ENCODE data around the gene CD44.
"Not testable (repeated sequence)": the region's sequence is repeated elsewhere in the genome, so short reads cannot be mapped to it uniquely, and the experiment has no call there.

Gene CD44

DNA sequence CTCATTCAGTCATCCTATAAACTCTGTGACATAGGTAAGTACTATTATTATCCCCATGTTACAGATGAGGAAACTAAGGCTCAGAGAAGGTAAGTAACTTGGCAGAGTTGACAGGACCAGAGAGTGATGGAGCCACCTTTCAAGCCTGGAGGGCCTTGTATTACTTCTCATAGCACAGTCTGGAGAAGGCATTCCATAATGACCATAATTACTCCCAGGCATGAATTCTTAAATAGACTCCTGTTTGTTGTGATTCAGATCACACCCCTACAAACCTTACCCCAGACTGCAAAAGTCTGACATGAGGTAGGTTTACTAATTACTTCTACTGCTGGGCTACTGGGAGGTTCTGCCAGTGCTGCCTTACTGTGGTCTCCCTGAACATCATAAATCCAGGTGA lies 77.0 kb downstream of the CD44 start:
- DNase-seq = no peak

DNA sequence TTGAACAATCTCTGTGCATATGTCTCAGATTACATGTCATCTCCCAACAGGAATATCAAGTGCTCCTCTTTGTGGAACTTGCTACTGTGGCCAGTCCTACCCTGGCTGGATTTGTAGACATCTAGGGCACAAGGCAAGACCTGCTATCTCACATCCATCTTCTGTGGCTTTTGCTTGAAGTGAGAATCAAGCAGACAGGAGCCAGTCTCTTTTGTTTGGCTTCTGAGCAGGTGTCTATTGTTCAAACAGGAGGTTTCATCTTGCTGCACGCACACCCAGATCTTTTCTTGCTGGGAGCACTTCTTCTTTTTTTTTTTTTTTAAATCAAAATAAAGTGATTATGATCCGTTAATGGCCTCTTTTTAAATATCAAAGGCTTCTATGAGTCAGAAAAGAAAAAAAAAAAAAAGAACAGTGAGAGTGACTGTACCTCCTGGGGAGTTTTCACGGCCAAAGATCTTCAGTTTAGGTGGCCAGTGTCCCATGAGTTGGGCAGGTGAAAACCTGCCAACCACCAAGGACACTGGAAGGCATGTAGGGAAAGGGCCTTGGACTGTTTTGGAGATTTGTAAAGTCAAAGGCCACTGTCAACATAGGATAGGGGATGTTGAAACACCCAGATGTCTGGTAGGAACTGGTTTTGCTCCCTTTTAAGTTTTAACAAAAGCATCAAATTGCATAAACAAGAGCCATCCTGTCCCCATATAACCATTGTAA lies 78.1 kb downstream of the CD44 start:
- no peak for DNase-seq

DNA sequence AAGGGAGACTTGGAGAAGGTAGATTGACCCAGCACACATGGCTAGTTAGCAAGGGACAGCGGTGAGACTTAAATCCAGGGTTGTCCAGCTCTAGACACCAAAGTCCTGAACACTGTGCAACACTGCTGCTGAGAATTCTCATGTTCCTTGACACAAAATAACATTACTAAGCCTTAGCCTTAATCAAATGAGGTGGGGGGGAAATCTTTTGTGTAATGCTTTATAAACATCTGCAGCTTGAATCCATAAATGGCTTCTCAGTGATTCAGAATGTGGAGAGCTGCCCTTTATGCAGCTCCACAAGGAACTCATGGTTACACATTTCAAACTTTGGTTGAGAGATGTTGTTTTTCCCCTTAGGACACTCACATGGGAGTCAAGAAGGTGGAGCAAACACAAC lies 80.0 kb downstream of the CD44 start:
- no peak for DNase-seq

DNA sequence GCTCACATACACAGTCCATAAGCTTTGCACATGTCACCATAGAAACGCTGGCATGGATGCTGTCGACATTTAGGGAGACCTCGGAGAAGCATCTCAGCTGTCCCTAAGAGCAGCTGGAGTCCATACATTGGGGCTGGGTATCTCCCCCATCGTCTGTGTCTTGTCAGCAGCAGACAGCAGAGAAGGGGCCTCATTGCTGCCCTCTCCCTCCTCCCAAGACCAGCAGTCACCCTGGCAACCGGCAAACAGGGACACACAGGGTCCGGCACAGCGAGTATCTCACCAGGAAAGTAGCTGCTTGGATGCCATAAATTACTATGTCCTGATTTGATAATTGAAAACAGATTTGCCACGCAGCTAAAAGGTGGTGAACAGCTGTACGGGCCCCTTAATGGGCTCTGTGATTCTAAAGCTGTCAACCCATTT lies 84.4 kb downstream of the CD44 start:
- no peak for DNase-seq

DNA sequence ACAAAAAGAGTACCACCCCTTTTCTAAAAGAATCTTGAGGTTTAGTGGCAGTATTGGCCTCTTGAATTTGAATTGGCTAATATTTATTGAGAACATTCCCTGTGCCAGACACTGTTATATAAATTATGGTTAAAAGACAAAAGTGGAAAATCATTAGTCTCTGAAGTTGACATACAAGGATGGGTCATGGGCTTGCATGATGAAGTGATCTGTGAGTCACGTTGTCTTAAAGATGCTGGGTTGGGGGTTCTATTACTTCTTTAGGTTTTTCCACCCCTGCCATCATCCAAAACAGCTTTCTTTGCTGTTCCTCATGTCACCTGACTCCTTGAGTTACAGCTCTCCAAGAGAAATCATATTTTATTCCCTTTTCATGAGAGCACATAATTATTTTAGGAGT lies 85.0 kb downstream of the CD44 start:
- no peak for DNase-seq

DNA sequence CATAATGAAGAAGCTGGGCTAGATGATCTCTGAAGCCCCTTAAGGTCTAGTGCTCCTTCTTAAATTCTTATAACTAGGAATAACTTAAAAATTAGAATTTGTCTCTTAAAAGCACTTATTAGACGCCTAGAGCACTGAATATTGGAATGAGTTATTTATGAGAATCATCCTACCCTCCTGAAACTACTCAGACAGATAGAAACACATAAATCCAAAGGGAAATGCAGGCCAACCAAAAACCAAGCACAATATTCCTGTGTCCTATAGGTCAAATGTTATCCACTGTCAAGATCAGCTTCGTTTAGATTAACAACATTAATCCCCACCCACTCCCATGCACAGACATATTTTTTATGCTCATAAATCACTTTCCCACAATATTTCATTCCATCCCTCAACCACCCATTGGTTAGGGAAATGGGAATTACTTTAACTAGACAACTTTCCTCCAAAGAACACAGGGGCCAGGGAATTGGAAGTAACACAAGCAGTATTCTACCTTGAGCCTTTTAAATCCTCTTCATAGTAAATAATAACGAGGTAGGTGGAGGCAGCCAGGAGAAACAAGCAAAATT lies 87.1 kb downstream of the CD44 start:
- DNase-seq = no peak

DNA sequence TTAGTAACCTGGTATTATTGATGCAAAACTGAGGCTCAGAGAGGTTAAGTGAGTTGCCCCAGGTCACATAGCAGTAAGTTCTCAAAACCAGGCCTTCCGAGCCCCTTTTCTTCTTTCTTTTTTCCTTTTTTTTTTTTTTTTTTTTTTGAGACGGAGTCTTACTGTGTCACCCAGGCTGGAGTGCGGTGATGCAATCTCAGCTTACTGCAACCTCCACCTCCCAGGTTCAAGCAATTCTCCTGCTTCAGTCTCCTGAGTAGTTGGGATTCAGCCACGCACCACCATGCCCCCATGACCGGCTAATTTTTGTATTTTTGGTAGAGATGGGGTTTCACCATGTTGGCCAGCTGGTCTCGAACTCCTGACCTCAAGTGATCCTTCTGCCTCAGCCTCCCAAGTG lies 87.8 kb downstream of the CD44 start:
- DNase-seq = not testable (repeated sequence)

DNA sequence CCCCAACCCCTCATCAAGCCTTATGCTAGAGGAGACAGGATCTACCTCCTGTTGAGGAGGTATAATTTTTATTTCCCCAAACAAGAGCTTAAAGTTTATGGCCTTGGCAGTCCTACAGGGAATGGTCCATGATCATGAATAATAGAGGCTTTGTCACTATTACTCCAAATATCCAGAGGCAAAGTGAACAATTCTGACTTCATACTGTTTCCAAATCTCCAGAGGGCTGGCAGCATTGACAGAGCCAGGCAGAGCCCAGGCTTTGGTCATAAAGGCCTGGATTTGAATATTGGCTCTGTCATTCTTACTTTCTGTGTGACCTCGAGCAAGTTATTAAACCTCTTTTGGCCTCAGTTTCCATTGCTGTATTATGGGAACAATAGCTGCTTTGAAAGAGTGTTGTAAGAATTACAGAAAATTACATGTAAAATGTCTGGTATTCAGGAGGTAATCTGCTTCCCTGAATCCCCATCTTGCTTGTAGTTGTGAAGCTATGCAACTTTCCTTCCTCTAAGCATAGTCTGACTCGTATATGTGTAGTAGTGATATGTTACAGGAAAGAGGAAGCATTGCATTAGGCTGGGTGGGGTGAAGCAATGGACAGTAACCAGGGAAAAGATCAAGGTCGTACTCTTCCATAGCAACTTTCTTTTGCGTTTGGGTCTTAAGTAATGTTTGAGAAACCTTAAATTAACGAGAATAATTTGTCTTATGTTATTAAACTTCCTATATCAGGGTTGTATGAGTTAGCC lies 88.8 kb downstream of the CD44 start:
- peak in 1 of 14 donors; percentile 21 for DNase-seq

DNA sequence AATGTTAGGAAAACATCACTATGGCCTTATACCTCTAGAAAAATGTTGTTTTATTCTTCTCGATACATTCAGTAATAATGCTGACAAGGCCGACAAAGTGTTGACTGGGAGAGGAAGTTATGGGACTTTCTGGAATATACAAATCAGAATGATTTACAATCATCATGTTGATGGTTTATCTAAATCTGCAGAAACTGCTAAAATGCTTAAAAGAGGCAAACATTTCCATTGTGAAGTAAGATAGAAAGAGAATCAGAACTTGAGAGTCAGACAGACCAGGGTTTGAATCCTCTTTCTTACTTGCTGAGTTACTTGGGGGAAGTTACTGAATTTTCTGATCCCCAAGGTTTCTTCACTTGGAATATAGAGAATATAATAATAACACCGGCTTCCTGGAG lies 89.4 kb downstream of the CD44 start:
- DNase-seq = no peak

DNA sequence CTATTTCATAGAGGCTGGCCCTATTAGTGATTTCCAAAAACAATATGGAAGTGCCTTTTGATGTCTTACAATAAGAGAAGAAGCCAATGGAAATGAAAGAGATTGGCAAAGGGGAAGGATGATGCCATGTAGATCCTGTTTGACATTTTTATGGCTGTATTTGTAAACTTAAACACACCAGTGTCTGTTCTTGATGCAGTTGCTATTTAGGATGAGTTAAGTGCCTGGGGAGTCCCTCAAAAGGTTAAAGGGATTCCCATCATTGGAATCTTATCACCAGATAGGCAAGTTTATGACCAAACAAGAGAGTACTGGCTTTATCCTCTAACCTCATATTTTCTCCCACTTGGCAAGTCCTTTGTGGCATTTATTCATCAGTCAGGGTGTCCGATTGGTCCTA lies 91.4 kb downstream of the CD44 start:
- no peak for DNase-seq

DNA sequence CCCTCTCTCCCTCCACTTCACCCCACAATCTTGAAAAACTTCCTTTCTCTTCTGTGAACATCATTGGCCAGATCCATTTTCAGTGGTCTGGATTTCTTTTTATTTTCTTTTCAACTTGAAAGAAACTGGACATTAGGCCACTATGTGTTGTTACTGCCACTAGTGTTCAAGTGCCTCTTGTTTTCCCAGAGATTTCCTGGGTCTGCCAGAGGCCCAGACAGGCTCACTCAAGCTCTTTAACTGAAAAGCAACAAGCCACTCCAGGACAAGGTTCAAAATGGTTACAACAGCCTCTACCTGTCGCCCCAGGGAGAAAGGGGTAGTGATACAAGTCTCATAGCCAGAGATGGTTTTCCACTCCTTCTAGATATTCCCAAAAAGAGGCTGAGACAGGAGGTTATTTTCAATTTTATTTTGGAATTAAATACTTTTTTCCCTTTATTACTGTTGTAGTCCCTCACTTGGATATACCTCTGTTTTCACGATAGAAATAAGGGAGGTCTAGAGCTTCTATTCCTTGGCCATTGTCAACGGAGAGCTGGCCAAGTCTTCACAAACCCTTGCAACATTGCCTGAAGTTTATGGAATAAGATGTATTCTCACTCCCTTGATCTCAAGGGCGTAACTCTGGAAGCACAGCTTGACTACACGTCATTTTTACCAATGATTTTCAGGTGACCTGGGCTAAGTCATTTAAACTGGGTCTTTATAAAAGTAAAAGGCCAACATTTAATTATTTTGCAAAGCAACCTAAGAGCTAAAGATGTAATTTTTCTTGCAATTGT lies 92.3 kb downstream of the CD44 start:
- no peak for DNase-seq

DNA sequence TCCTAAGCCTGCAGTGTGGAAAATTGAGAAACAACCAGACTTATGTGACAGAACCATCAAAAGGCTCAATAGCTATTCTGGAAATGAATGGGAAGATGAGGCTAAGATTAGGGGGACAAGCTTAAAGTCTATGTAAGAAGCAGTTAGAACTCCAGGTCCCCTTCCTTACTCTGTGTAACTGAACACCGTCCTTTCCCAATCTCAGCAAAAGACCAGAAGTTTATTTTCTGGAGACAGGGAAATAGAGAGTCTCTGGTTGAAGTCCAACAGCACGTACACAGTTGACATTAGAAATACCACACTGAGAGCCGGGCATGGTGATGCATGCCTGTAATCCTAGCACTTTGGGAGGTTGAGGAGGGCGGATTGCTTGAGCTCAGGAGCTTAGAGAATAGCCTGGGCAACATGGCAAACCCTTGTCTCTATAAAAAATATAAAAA lies 93.9 kb downstream of the CD44 start:
- no peak for DNase-seq

DNA sequence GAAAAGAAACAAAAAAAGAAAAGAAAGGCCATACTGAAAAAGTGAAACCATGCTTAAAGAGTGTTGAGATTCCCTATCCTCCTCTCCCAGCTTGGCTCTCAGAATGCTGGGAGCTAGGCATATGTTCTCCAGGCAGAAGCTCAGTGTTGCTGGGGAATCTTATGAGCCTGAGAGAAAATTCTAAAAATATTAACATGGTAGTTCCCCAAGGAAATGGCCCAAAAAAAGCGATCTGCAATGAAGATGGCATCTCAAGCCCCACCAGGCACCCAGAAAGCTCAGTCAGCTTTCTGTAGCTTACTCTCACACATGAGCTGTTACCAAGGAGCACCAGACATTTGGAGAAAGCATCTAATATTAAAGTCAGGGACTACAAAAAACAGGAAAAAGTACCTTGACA lies 94.5 kb downstream of the CD44 start:
- no peak for DNase-seq

DNA sequence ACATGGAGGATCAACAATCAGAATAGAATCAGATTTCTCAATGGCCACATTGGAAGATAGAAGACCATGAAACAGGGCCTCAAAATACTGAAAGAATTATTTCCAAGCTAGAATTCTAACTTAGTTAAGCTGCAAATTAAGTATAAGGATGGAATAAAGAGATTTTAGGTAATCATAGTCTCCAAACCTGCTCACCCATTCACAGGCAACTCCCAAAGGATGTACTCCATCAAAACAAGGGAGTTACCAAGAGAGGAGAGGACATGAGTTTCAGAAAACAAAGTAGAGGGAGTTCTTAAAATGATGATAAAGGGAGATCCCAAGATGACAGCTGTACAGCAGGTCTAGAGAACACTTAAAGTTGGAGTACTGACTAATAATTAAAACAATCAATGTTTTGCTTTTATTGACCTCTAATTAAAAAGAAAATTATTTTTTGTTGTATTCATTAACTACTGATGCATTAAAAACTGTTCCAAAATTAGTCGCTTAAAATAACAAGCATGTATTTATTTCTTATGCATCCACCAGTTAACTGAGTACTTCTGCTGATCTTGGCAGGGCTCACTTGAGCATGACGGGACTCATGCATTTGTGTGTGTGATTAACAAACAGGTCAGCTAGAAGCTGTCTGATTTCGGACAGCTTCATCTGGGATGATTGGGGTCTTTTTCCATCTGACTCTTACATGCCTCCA lies 95.6 kb downstream of the CD44 start:
- no peak for DNase-seq

DNA sequence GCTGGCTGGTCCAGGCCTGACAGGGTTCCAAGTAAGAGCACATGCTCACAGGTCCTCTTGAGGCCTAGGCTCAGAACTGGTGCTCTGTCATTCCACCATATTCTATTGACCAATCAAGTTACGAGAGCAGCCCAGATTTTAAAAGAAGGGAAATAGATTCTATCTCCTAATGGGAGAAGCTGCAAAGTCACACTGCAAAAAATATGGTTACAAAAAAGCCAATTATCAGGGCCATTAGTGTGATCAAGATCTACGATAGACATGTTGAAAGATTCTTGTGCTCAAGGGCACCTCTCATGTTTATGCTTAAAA lies 96.1 kb downstream of the CD44 start:
- DNase-seq = no peak

DNA sequence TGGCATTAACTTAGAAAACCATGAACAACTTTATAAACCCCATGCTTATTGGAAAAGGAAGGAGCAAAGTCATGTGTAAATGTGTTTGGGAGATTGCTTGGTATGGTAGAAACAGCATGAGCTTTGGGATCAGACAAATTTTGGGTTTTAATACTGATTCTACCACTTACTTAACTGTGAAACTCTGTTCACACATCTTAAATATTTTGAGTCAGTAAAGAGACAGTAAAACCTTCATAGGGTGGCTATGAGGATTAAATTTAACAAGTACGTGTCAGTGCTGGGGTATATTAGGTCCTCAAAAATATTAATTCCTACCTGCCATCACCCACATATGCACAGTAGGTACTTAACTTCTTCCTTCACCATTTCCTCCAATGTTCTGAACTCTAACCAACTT lies 96.5 kb downstream of the CD44 start:
- no peak for DNase-seq

DNA sequence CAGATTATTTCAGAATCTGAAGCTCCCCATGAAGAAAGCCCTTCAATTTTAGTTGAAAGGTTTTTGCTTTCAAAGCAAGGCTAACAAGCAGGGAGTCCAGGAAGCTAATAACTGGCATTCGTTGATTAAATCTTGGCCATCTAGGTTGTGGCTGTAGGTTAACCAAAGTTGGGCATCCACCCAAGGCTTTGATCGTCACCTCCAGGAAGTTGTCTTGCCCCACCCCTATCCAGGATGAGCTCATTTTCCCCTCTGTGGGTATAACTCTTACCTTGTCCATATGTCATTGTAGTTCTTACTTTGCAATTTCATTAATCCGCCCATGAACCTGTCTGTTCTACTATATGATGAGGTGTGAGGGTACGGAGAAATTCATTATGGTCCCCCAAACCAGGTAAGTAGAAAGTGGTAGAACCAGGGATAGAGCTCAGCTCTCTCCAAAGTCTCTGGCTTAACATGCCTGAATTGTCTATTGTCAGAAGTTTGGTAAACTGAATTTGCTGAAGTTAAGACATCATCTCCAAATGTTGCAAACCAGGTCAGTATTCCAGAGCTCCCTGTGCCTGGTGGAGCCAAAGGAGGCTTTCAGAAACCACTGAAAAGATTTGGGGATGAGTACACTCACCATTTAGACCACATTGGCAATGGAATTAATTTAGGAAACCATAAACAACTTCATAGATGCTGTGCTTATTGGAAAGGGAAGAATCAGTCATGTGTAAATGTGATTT lies 97.1 kb downstream of the CD44 start:
- DNase-seq = no peak

DNA sequence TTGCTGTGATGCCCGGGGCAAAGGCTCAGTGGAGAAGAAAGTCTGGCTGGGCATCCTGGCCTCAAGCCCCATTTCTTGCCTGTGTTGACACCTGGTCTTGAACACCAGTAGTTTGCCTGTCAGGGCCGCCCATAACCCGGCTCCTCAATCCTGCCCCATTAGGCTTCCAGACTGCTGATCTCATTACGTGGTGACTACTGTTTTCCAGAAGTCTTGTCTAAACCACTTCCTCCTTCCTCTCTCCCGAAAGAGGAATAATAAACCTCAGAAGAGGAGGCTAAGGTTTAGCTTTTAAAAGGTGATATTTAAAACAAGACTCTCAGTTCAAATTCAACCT lies 97.7 kb downstream of the CD44 start:
- no peak for DNase-seq

DNA sequence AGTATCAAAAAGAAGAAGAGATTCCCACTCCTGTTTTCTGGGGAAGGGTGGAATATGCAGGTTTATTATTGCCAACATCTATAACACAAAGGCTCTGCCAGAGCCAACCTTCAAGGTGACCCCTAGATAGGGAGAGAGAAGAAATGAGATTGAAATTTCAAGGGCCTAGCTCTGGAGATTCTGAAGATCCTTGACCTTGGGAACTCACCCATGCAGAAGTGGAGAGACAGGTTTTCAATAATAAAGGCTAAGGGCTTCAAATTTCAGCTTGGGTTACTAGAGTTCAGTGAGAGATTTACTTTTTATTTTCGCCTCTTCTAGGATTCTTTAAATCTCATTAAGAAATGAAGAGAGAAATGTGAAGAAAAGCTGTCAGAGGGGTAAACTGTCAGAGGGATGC lies 98.4 kb downstream of the CD44 start:
- no peak for DNase-seq

DNA sequence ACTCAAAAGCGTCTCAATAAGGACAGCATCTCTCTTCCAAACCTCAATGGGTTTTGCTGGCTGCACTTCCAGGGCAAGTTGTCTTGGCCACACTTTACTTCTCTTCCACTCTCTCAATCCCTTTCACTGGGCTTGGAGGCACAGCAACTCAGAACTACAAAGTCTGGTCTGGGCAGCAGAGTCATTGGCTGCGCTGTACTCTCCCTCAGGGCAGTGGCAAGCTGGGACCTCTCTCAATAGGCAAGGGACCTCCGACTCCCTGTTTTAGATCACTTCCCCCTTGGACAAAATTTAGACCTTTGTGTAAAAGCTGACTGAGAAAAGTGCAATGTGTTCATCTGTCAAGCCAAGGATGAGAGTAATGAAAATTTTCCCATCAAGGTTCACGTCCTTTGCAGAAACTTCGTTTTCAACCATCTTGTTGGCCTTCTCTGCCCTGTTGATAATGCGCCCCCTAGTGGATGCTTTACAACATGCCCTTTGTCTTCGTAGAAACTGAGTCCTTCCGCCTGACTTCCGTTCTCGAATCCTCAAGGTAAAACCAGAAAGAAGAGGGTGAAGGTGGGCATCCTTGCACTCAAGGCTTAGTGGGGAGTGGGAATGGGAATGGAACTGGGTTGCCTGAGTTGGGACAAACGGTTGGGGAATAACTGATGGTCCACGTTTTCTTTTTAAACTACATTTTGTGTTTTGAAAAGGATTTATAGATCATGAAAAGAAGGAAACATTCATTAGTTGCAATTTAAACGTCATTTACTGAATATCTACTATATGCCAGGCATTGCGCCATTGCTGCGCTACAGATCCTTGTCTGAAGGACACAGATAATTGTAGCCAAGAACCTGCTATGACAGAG lies 99.1 kb downstream of the CD44 start:
- peak in 3 of 14 donors; percentile 22 to 38 (median 35) for DNase-seq

DNA sequence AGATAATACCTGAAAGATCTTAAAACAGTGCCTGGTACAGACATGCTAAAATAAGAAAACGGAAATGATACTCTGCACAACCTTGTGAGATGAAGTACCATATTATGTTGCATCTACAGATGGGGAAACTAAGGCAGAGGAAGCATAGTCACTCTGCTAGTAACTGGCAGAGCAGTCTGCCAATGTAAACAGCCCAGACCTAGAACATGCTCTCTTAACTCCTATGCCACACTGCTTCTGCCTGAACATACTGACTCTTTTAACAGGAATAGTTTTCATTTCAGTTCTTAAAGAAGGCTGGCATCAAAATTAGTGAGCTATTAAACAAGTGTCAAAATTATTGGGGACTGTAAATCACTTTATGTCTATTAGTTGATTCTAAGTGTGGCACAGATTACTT lies 99.9 kb downstream of the CD44 start:
- no peak for DNase-seq

All from C1 segment of cervical spinal cord (tissue), 14 donors.